DND-41 (cell line): Measurements from ENCODE around the gene EPRS1.

Experiments
- ATAC-seq: fragments of 200-7000 bp; cut with Tn5 transposase; 3 replicates; pipeline ENCODE4 v1.9.1; 2021; ENCODE audit warnings: low read depth; ENCODE audit not compliant: insufficient read depth
- DNase-seq: peaks from one replicate; pipeline ENCODE4 v3.0.0-alpha.2; 2020
- H2AFZ ChIP-seq: 2 replicates; pipeline ENCODE4 v1.6.0; 2012; ENCODE audit warnings: low read depth, low read length
- H3K27ac ChIP-seq: 2 replicates; pipeline ENCODE4 v1.5.1; 2012; ENCODE audit warnings: low read length, inconsistent platforms
- H3K27me3 ChIP-seq: fragments of 200-600 bp; sonication (generic); 2 replicates; pipeline ENCODE4 v1.6.0; 2012; ENCODE audit warnings: low read length, mild to moderate bottlenecking, inconsistent platforms; ENCODE audit not compliant: insufficient read depth, poor library complexity
- H3K36me3 ChIP-seq: 2 replicates; pipeline ENCODE4 v1.5.1; 2012; ENCODE audit warnings: low read length, inconsistent platforms; ENCODE audit not compliant: insufficient read depth
- H3K4me1 ChIP-seq: 2 replicates; pipeline ENCODE4 v1.5.1; 2012; ENCODE audit warnings: mild to moderate bottlenecking, low read length; ENCODE audit not compliant: insufficient read depth
- H3K4me2 ChIP-seq: 2 replicates; pipeline ENCODE4 v1.6.0; 2012; ENCODE audit warnings: mild to moderate bottlenecking, moderate library complexity, low read length, inconsistent platforms; ENCODE audit not compliant: insufficient read depth
- H3K4me3 ChIP-seq, 2 experiments: fragments of 200-600 bp in 1 of 2; shearing (Covaris generic) in 1 of 2; 2 replicates each; pipeline ENCODE4 v1.5.1; 2012 to 2016; ENCODE audit warnings: inconsistent platforms in 2 of 2, low read length in 2 of 2, mild to moderate bottlenecking in 2 of 2, low read depth in 1 of 2, moderate library complexity in 1 of 2
- H3K79me2 ChIP-seq: 2 replicates; pipeline ENCODE4 v1.6.0; 2012; ENCODE audit warnings: low read length, inconsistent platforms; ENCODE audit not compliant: insufficient read depth
- H3K9ac ChIP-seq: 2 replicates; pipeline ENCODE4 v1.6.0; 2012; ENCODE audit warnings: low read depth, mild to moderate bottlenecking, inconsistent platforms, low read length, moderate library complexity
- H3K9me3 ChIP-seq: 2 replicates; pipeline ENCODE4 v1.5.1; 2012; ENCODE audit warnings: low read length, moderate library complexity, mild to moderate bottlenecking, inconsistent platforms; ENCODE audit not compliant: insufficient read depth, severe bottlenecking
- H4K20me1 ChIP-seq: 2 replicates; pipeline ENCODE4 v1.6.0; 2012; ENCODE audit warnings: low read length; ENCODE audit not compliant: insufficient read depth
- EZH2 ChIP-seq: IDR thresholded peaks from 3 replicates; pipeline ENCODE4 v1.6.1; 2012; ENCODE audit warnings: borderline replicate concordance, low read depth, mild to moderate bottlenecking, moderate library complexity, low read length, inconsistent platforms; ENCODE audit not compliant: severe bottlenecking
- TF ChIP-seq, protein P1 (sequence below): IDR thresholded peaks from 2 replicates; pipeline ENCODE4 v1.5.1; 2012; ENCODE audit warnings: borderline replicate concordance, low read length, moderate library complexity, mild to moderate bottlenecking; ENCODE audit not compliant: poor library complexity, severe bottlenecking; ENCODE audit errors: extremely low read depth

The EPRS1 gene

GRCh38 chr1:220045356-220046051 is 801 bp downstream of the EPRS1 start:
- H3K4me3 ChIP-seq, result peak overlapping the region; percentile 56 to 83
- H3K9me3 ChIP-seq, result no peaks in the 10 kb centered on the region
- no peaks in the 10 kb centered on the region for H3K27me3 ChIP-seq
- TF ChIP-seq EZH2, result no peak
- TF ChIP-seq, protein P1, sequence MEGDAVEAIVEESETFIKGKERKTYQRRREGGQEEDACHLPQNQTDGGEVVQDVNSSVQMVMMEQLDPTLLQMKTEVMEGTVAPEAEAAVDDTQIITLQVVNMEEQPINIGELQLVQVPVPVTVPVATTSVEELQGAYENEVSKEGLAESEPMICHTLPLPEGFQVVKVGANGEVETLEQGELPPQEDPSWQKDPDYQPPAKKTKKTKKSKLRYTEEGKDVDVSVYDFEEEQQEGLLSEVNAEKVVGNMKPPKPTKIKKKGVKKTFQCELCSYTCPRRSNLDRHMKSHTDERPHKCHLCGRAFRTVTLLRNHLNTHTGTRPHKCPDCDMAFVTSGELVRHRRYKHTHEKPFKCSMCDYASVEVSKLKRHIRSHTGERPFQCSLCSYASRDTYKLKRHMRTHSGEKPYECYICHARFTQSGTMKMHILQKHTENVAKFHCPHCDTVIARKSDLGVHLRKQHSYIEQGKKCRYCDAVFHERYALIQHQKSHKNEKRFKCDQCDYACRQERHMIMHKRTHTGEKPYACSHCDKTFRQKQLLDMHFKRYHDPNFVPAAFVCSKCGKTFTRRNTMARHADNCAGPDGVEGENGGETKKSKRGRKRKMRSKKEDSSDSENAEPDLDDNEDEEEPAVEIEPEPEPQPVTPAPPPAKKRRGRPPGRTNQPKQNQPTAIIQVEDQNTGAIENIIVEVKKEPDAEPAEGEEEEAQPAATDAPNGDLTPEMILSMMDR, result no peak
- peaks cover 15% of the 10 kb centered on the region for H3K36me3 ChIP-seq
- peaks cover 33% of the 10 kb centered on the region for H3K4me1 ChIP-seq
- ATAC-seq (peak; percentile 31), DNase-seq (peak; percentile 52)
- H3K79me2 ChIP-seq, result peaks cover 63% of the 10 kb centered on the region
- peak overlapping the region; percentile 69 for H3K4me2 ChIP-seq
- H4K20me1 ChIP-seq, result peaks cover 7% of the 10 kb centered on the region; the same call in 1 of the 2 replicates
- H3K9ac ChIP-seq, result peak overlapping the region; percentile 71
- H2AFZ ChIP-seq, result peak overlapping the region; percentile 87
- peak overlapping the region; percentile 78 for H3K27ac ChIP-seq

DNA sequence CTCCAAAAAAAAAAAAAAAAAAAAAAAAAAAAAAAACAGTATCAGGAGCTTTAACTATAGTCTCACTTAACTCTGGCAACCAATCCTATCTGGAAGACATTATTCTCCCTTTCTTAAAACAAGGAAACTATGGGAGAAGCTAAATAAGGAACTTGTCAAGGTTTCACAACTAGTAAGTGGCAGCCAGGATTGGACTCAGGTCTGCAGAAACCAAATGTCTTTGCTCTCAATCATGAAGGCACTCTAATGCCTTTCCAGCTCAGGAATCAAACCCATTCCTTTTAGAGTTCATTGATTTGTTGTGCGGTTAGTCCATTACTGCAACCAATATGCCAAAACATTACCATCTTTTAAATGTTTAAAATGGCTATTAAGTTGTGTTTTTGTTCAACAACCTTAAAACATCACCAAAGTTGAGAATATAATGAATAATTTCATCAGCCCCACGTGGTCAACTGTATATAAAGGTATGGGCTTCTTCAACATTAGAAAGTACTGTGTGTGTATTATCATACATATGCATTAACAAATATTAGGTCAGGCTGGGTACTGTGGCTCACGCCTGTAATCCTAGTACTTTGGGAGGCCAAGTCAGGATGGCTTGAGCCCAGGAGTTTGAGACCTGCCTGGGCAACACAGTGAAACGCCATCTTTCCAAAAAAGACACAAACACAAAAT is 1.5 kb downstream of the EPRS1 start:
- H3K4me3 ChIP-seq, result peak overlapping the region; percentile 56 to 83; a peak in 3 of 4 replicates
- peak overlapping the region; percentile 69 for H3K4me2 ChIP-seq
- peaks cover 33% of the 10 kb centered on the region for H3K4me1 ChIP-seq
- DNase-seq (no peak), ATAC-seq (no peak)
- no peaks in the 10 kb centered on the region for H3K27me3 ChIP-seq
- peaks cover 21% of the 10 kb centered on the region for H3K36me3 ChIP-seq
- peak overlapping the region; percentile 45; the same call in 1 of the 2 replicates for H3K27ac ChIP-seq
- H3K9ac ChIP-seq, result peak overlapping the region; percentile 71
- no peak overlapping the region; the same call in 1 of the 2 replicates for H2AFZ ChIP-seq
- TF ChIP-seq EZH2, result no peak
- TF ChIP-seq, protein P1, result no peak
- no peaks in the 10 kb centered on the region for H3K9me3 ChIP-seq
- peaks cover 69% of the 10 kb centered on the region for H3K79me2 ChIP-seq
- H4K20me1 ChIP-seq, result peaks cover 7% of the 10 kb centered on the region; the same call in 1 of the 2 replicates

DNA sequence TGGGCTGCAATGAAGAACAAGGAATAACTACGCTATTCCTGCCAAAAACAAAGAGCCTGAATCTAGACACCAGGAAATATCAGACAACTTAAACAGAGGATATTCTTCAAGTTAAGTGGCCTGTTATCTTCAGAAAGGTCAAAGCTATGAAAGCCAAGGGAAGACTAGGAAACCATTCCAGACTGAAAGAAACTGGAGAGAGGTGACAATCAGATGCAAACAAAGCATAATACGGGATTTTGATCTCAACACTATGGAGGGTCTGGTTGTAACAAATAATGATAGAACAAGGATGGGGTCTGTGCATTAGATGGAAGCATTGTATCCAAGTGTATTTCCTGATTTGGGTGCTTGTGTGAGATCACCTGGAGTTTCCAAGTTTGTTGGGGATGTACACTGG is 2.7 kb downstream of the EPRS1 start:
- Histone ChIP-seq H4K20me1 (peaks cover 10% of the 10 kb centered on the region; the same call in 1 of the 2 replicates), H3K27ac (no peak overlapping the region), H2AFZ (no peak overlapping the region), H3K4me3 (no peak overlapping the region), H3K9ac (0 out of 2 replicates have a peak overlapping the region, but pooled peaks have one; percentile 2), H3K9me3 (no peaks in the 10 kb centered on the region), H3K4me1 (peaks cover 35% of the 10 kb centered on the region), H3K27me3 (no peaks in the 10 kb centered on the region), H3K79me2 (peaks cover 78% of the 10 kb centered on the region), H3K4me2 (peak overlapping the region; percentile 69; the same call in 1 of the 2 replicates), H3K36me3 (peaks cover 29% of the 10 kb centered on the region)
- TF ChIP-seq, protein P1, result no peak
- TF ChIP-seq EZH2, result no peak
- no peak for ATAC-seq
- DNase-seq, result no peak
